RWPE2 (cell line): ENCODE measurements around the gene PGRMC2.

Experiments used
- ATAC-seq: fragments of 200-7000 bp; cut with Tn5 transposase; 3 replicates; pipeline ENCODE4 v1.9.1; 2021; ENCODE audit warnings: low read depth
- DNase-seq: peaks from one replicate; pipeline ENCODE4 v3.0.0-alpha.2; 2020; ENCODE audit warnings: low spot score
- H3K27ac ChIP-seq: fragments of 450-650 bp; 2 replicates; pipeline ENCODE4 v1.5.1; 2017; ENCODE audit warnings: mild to moderate bottlenecking; ENCODE audit not compliant: poor library complexity, severe bottlenecking
- H3K27me3 ChIP-seq: fragments of 250-450 bp; sonication (Bioruptor Pico); 2 replicates; pipeline ENCODE4 v1.5.1; 2021; ENCODE audit warnings: mild to moderate bottlenecking, moderate library complexity; ENCODE audit not compliant: insufficient read depth, poor library complexity, severe bottlenecking
- H3K36me3 ChIP-seq: fragments of 250-450 bp; sonication (Bioruptor Pico); 2 replicates; pipeline ENCODE4 v1.5.1; 2020; ENCODE audit warnings: low read depth, mild to moderate bottlenecking, moderate library complexity
- H3K4me1 ChIP-seq: fragments of 250-450 bp; sonication (Bioruptor Pico); 2 replicates; pipeline ENCODE4 v1.5.1; 2021; ENCODE audit warnings: mild to moderate bottlenecking, moderate library complexity; ENCODE audit not compliant: insufficient read depth, poor library complexity, severe bottlenecking
- H3K4me3 ChIP-seq: fragments of 250-450 bp; sonication (Bioruptor Pico); 2 replicates; pipeline ENCODE4 v1.5.1; 2021; ENCODE audit warnings: mild to moderate bottlenecking, moderate library complexity; ENCODE audit not compliant: severe bottlenecking
- H3K9me3 ChIP-seq: fragments of 250-450 bp; sonication (Bioruptor Pico); 2 replicates; pipeline ENCODE4 v1.5.1; 2021; ENCODE audit warnings: mild to moderate bottlenecking, moderate library complexity; ENCODE audit not compliant: severe bottlenecking
- TF ChIP-seq, protein P1 (sequence below): fragments of 450-650 bp; IDR thresholded peaks from one replicate; pipeline ENCODE4 v1.5.1; 2017; ENCODE audit warnings: mild to moderate bottlenecking, moderate library complexity; ENCODE audit not compliant: poor library complexity, severe bottlenecking

PGRMC2 gene

DNA sequence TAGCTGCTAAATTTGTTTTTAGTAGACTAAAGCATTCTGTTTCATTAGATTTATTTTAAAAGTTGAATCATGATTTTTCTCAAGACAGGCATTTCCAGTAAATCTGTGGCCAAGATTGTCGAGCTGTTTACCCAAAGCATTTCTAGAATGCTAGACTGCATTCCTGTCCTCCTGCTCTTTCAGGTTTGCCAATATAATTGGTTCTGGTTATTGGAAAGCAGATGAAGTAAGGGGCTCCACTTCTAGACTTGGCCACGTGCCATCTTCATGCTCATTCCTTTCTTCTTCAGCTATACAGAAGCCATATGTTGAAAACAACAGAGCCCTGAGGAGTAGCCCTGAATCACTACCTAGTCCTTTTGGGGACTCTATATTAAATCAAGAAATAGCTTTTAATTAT is 62.5 kb downstream of the PGRMC2 start:
- H3K27me3 ChIP-seq, result no peaks in the 10 kb centered on the region
- no peak overlapping the region for H3K4me3 ChIP-seq
- peak; percentile 25; the same call in 1 of the 3 replicates for ATAC-seq
- peaks cover 19% of the 10 kb centered on the region for H3K4me1 ChIP-seq
- no peaks in the 10 kb centered on the region for H3K9me3 ChIP-seq
- TF ChIP-seq, protein P1, sequence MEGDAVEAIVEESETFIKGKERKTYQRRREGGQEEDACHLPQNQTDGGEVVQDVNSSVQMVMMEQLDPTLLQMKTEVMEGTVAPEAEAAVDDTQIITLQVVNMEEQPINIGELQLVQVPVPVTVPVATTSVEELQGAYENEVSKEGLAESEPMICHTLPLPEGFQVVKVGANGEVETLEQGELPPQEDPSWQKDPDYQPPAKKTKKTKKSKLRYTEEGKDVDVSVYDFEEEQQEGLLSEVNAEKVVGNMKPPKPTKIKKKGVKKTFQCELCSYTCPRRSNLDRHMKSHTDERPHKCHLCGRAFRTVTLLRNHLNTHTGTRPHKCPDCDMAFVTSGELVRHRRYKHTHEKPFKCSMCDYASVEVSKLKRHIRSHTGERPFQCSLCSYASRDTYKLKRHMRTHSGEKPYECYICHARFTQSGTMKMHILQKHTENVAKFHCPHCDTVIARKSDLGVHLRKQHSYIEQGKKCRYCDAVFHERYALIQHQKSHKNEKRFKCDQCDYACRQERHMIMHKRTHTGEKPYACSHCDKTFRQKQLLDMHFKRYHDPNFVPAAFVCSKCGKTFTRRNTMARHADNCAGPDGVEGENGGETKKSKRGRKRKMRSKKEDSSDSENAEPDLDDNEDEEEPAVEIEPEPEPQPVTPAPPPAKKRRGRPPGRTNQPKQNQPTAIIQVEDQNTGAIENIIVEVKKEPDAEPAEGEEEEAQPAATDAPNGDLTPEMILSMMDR, result no peak
- H3K27ac ChIP-seq, result no peak overlapping the region
- H3K36me3 ChIP-seq, result no peaks in the 10 kb centered on the region; the same call in 1 of the 2 replicates
- no peak for DNase-seq

DNA sequence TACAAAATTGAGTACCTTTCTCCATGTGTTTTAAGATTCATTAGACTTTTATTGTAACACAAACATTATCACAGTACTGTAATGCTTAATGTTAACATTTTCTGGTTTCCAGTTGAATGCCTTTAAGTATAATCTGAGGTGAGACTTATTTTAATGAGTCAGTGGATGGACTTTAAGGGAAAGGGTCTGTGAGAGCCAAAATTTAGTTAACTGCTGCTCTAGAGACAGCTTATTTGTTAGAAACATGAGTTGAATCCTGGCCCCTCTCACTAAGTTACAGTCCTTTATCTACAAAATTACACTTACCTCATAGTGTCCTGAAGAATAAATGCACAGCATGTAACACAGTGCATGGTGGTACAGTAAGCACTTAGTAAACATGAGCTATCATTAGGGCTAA is 66.0 kb downstream of the PGRMC2 start:
- no peak overlapping the region for H3K27ac ChIP-seq
- no peaks in the 10 kb centered on the region; the same call in 1 of the 2 replicates for H3K36me3 ChIP-seq
- no peak overlapping the region for H3K4me3 ChIP-seq
- DNase-seq (no peak), ATAC-seq (no peak)
- no peaks in the 10 kb centered on the region for H3K27me3 ChIP-seq
- H3K4me1 ChIP-seq, result peaks cover 10% of the 10 kb centered on the region
- TF ChIP-seq, protein P1, result no peak
- no peaks in the 10 kb centered on the region for H3K9me3 ChIP-seq

DNA sequence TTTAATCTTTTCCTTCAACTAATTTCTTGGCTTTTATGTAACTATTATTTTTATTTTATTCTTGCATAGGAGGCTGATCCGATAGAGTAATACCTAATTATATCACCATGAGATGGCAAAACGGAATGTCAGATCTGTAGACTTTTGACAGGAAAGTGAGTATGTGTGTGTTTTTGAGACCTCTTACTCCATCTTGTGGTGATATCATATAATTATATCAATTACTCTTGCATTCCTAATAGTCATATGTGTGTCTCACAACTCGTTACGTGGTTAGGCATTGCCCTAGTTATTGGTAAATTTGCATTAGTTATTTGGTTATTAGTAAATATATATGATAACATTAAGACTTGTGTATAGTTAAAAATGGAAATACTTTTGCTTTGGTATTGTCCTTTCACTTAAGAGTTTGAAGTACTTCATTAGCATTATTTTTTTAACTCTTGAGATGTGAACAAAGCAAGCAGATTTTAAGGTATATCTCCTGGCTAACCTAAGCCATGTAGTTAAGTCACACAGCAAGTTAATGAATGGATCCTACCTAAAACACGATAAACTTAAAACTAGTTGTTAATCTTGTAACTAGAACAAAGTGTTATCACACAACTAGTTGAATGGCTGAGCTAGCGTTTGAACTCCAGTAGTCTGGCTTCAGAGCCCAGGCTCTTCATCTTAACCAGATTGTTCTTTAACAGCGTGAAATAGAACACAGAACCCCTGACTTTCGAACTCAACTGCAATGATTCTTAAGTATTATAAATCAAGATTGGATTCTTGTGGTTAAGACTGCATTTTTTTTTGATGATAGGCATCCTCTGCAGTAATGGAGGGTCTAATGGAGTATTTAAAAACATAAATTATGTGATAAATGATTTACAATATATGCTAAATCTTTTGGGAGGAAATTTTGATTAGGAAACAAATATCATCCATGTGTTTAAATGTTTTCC is 67.1 kb downstream of the PGRMC2 start:
- no peak overlapping the region for H3K4me3 ChIP-seq
- ATAC-seq (peak; percentile 80), DNase-seq (no peak)
- no peak overlapping the region for H3K27ac ChIP-seq
- H3K27me3 ChIP-seq, result no peaks in the 10 kb centered on the region
- TF ChIP-seq, protein P1, result peak; percentile 64
- H3K4me1 ChIP-seq, result peaks cover 10% of the 10 kb centered on the region
- no peaks in the 10 kb centered on the region for H3K9me3 ChIP-seq
- H3K36me3 ChIP-seq, result no peaks in the 10 kb centered on the region; the same call in 1 of the 2 replicates
